ENCODE measurements around the gene MAGOHB. TPM values are rescaled to one million over a fixed set of nuclear protein-coding genes. Genes with fewer than 3 reads are reported as not detected.

The MAGOHB gene
- total RNA-seq, 1 donor from 2014 or later, result 28.8 TPM

GRCh38 chr12:10623131-10623530 is 9.7 kb upstream of the MAGOHB start:
- no peak for DNase-seq
- H3K9me3 Mint-ChIP-seq, result no peaks in the 10 kb centered on the region
- POLR2A ChIA-PET, result no interaction called here
- no peaks in the 10 kb centered on the region for H3K4me1 Mint-ChIP-seq
- no peak overlapping the region for H3K27ac Mint-ChIP-seq
- CTCF ChIA-PET, result no interaction called here
- intact Hi-C loops (cut with micrococcal nuclease), result no loop called here
- TF ChIP-seq CTCF (IDR thresholded peaks at IDR 0.05), result no peak
- H3K4me3 Mint-ChIP-seq, result no peak overlapping the region
- H3K27me3 Mint-ChIP-seq, result peaks cover 32% of the 10 kb centered on the region
- no peak for ATAC-seq (ENCODE audit: low read depth)
- no peaks in the 10 kb centered on the region for H3K36me3 Mint-ChIP-seq (ENCODE audit: low read depth)

- no peak for ATAC-seq (ENCODE audit: low read depth)
- CTCF ChIA-PET, result no interaction called here
Observed at GRCh38 chr12:10621278-10621677, 7.9 kb upstream of the MAGOHB start.

GRCh38 chr12:10620078-10620779 is 6.8 kb upstream of the MAGOHB start:
- Mint-ChIP-seq H3K9me3 (no peaks in the 10 kb centered on the region), H3K36me3 (ENCODE audit: low read depth) (no peaks in the 10 kb centered on the region), H3K27ac (no peak overlapping the region), H3K4me1 (no peaks in the 10 kb centered on the region), H3K27me3 (peaks cover 27% of the 10 kb centered on the region), H3K4me3 (no peak overlapping the region)
- DNase-seq, result no peak
- TF ChIP-seq CTCF (IDR thresholded peaks at IDR 0.05), result no peak
- CTCF ChIA-PET, result no interaction called here
- ATAC-seq (ENCODE audit: low read depth), result no peak
- intact Hi-C loops (cut with micrococcal nuclease), result no loop called here
- POLR2A ChIA-PET, result no interaction called here

More at GRCh38 chr12:10621278-10621677, 7.9 kb upstream of the MAGOHB start:
- Mint-ChIP-seq H3K36me3 (ENCODE audit: low read depth) (no peaks in the 10 kb centered on the region), H3K9me3 (no peaks in the 10 kb centered on the region), H3K27me3 (peaks cover 28% of the 10 kb centered on the region), H3K27ac (no peak overlapping the region), H3K4me1 (no peaks in the 10 kb centered on the region), H3K4me3 (no peak overlapping the region)
- intact Hi-C loops (cut with micrococcal nuclease), result no loop called here
- no peak for TF ChIP-seq CTCF (IDR thresholded peaks at IDR 0.05)
- no peak for DNase-seq
- POLR2A ChIA-PET, result no interaction called here

- ChIA-PET POLR2A (interaction anchor here (0.6 kb wide), 1 partner anchor 12 kb away, joined by 7 read pairs; no protein-coding TSS in a partner anchor), CTCF (no interaction called here)
- Mint-ChIP-seq H3K9me3 (no peaks in the 10 kb centered on the region), H3K27me3 (peaks cover 26% of the 10 kb centered on the region), H3K27ac (no peak overlapping the region), H3K36me3 (ENCODE audit: low read depth) (peaks cover 4% of the 10 kb centered on the region), H3K4me3 (no peak overlapping the region), H3K4me1 (peaks cover 6% of the 10 kb centered on the region)
- TF ChIP-seq CTCF (IDR thresholded peaks at IDR 0.05), result no peak
- DNase-seq (no peak), ATAC-seq (ENCODE audit: low read depth) (no peak)
- intact Hi-C loops (cut with micrococcal nuclease), result no loop called here
Observed at GRCh38 chr12:10618338-10618987, 5.1 kb upstream of the MAGOHB start.

- Mint-ChIP-seq H3K27me3 (peaks cover 27% of the 10 kb centered on the region), H3K4me3 (no peak overlapping the region), H3K27ac (no peak overlapping the region), H3K9me3 (no peaks in the 10 kb centered on the region), H3K36me3 (ENCODE audit: low read depth) (peaks cover 10% of the 10 kb centered on the region), H3K4me1 (peaks cover 11% of the 10 kb centered on the region)
- DNase-seq (no peak), ATAC-seq (ENCODE audit: low read depth) (no peak)
- no peak for TF ChIP-seq CTCF (IDR thresholded peaks at IDR 0.05)
- POLR2A ChIA-PET, result no interaction called here
- intact Hi-C loops (cut with micrococcal nuclease), result no loop called here
- CTCF ChIA-PET, result no interaction called here
Observed at GRCh38 chr12:10617863-10618262, 4.5 kb upstream of the MAGOHB start.
